Activated CD4-positive, CD25-positive, alpha-beta regulatory T cell (primary cell): ENCODE results near the gene PGAM2.
A peak's percentile ranks its signal among the peaks of the same experiment; 100 is the strongest.
"Not testable (repeated sequence)": the region's sequence is repeated elsewhere in the genome, so short reads cannot be mapped to it uniquely, and the experiment has no call there.

Experiments
- DNase-seq, 4 experiments: peaks; one replicate each; lab custom pipeline; 2025; lab: John Stamatoyannopoulos, UW

Gene PGAM2

DNA sequence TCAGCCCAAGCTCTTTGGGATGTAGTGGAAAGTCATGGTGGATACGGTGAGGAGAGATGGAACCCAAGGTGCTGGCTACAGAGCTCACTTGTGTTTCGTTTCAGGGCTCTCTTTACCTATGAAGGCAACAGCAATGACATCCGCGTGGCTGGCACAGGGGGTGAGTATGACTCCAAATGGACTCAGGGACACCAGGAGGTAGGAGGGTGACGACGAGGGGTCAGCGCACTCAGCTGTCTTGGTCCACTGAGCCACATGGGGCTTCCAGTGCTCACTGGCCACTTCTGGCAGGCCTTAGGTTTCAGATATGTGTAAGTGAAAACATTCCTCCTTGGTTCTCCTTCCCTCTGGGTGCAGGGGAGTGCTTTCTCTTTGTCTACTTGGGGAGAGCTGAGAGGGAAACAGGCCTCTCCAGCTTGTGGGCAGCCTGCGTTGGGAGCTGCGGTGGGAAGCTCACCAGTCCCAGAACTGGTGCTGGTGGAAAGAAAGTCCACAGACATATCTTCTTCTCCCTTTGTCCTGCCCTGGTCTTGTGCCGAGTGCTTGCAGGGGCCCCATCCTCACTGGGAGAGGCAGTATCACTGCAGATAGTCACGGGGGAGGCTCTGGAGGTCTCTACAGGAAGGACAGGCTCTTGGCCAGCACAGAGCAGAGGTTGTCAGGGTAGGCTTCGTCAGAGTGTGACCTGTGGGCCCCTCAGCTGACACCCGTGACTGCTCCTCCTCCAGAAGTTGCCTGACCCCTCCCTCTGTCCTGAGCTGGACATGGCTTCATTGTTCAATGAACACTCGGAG is 15.0 kb downstream of the PGAM2 start:
- DNase-seq, result no peak

DNA sequence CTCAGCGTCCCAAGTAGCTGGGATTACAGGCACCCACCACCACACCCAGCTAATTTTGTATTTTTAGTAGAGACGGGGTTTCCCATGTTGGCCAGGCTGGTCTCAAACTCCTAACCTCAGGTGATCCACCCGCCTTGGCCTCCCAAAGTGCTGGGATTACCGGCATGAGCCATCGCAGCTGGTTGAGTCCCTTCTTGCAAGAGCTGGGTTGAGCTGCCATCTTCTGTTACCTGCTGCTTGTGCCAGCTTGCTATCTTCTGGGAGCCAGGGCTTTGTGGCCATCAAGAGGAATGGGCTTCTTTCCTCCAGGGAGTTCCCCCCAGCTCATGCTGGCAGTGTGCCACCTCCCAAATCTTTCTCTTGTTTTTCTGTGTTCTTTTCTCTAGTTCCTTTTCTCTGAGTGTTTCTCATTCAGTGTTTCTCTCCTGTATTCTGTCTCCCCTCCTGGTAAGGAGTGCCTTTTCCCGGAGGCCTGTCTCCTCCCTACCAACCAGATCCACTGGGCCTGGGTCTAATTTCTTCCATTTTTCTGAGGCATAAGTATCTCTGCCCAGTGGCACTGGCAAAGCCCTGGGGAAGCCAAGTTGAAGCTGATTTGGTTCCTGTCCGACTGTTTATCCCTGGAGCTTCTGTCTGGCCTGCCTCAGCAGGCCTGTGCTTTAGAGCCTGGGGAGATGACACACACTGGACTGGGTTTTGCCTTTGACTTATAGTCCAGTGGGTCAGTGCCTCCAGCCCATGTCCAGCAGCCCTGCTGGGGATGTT is 17.2 kb downstream of the PGAM2 start:
- no peak for DNase-seq

DNA sequence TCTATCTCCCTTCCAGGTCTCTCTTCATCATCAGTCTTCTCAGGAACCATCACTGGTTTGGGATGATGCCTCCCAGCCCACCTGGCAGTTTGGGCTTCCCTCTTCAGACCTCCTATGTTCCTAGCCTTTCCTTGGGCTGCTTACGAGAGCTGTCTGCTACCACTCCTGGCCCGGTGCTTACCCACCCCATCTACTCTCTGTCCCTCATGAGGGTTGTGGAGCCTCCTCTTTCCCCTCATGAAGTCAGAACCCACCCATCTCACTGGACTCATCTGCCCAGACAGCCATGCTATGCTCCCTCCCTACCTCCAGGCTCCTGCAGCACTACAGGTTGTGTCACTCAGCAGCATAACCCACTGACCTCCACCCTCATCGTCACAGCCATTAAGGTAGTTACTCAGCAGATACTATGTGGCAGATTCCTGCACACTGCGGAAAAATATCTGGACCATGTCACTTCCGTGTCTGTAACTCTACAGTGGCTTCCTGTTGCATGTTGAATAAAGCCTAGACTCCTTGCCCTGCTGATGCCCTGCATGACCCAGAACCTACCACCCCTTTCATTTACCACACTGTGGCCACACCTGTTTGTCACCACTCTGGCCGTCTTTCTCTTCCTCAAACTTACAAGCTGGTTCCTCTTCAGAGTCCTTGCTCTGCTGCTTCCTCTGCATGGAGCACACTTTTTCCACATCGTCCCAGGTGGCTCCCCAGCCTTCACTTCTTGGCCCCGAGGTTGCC is 18.9 kb downstream of the PGAM2 start:
- DNase-seq, result no peak

- no peak for DNase-seq
These were observed 19.9 kb downstream of the PGAM2 start for GRCh38 chr7:44045226-44046014.

- DNase-seq, result peak; percentile 86 to 93 (median 88)
These were observed 20.8 kb downstream of the PGAM2 start, which contains the start of gene DBNL for GRCh38 chr7:44044315-44045225. Gene DBNL, plus strand, starts transcription at chr7:44044702. Its CDS starts 36 bp downstream, at chr7:44044738.

DNA sequence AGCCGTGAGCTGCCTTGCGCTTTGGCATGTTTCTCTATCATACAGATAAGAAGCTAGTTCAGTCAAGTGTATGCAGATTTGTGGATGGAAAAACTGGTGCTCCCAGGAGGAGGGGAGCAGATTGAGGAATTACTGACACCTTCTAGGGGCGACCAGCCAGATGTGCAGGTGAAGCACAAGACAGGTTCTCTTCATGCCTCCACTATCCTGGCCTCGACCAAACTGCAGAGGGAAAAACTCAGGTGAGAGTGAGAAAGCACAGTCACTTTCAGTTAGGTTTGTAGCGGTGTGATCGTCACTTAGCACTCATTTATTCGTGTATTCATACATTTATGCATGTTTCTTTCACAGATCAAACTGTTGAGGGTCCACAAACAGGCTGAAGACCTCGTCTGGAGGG is 21.5 kb downstream of the PGAM2 start:
- DNase-seq, result no peak

DNA sequence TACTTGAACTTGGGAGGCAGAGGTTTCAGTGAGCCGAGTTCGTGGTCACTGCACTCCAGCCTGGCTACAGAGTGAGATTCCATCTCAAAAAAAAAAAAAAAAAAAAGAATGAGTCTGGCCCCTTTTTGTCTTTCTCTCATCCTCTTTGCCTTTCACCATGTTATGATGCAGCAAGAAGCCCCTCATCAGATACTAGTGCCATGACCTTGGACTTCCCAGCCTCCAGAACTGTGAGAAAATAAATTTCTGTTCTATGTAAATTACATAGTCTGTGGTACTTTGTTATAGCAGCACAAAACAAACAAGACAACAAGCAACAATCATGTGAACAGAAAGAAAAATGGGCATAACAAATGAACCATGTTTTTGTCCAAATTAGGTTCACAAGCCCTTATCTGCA is 23.1 kb downstream of the PGAM2 start:
- no peak for DNase-seq

GRCh38 chr7:44040493-44040891 is 24.9 kb downstream of the PGAM2 start:
- peak in 3 of 4 experiments; percentile 22 to 50 (median 44) for DNase-seq

- DNase-seq, result not testable (repeated sequence)
These were observed 25.4 kb downstream of the PGAM2 start for GRCh38 chr7:44039800-44040492.

- DNase-seq, result peak; percentile 41 to 73 (median 44)
These were observed 26.3 kb downstream of the PGAM2 start for GRCh38 chr7:44038961-44039558.

- not testable (repeated sequence) for DNase-seq
These were observed 26.8 kb downstream of the PGAM2 start for GRCh38 chr7:44038553-44038952.

DNA sequence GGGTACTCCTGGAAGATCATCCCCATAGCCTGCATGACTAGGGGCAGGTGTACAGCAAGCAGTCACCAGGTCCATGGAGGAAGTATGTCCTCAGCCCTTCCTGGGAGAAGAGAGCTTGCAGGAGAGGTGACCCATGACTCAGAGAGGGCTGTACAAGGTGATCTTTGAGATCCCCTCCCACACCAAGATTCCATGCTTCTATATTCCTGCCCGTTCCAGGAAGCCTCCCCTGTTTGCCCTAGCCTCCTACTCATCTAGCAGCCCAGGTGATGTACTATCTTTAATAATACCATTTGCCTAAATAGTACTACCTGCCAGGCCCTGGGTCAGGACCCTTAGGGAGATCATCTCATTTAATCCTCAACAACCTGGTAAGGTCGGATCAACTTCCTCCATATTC is 27.4 kb downstream of the PGAM2 start:
- not testable (repeated sequence) for DNase-seq

DNA sequence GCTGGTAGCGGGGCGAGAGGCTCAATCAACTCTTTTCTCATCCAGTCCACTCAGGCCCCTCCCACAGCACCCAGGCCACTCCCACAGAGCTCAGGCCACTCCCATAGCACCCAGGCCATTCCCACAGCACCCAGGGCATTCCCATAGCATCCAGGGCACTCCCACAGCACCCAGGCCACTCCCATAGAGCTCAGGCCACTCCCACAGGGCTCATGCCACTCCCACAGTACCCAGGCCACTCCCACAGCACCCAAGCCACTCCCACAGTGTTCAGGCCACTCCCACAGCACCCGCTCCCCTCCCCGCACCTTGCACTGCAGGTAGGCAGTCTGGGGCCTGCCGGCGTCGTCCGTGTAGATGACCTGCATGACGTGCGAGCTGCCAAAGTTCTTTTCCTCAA is 29.0 kb downstream of the PGAM2 start:
- DNase-seq, result peak in 1 of 4 experiments; percentile 22

DNA sequence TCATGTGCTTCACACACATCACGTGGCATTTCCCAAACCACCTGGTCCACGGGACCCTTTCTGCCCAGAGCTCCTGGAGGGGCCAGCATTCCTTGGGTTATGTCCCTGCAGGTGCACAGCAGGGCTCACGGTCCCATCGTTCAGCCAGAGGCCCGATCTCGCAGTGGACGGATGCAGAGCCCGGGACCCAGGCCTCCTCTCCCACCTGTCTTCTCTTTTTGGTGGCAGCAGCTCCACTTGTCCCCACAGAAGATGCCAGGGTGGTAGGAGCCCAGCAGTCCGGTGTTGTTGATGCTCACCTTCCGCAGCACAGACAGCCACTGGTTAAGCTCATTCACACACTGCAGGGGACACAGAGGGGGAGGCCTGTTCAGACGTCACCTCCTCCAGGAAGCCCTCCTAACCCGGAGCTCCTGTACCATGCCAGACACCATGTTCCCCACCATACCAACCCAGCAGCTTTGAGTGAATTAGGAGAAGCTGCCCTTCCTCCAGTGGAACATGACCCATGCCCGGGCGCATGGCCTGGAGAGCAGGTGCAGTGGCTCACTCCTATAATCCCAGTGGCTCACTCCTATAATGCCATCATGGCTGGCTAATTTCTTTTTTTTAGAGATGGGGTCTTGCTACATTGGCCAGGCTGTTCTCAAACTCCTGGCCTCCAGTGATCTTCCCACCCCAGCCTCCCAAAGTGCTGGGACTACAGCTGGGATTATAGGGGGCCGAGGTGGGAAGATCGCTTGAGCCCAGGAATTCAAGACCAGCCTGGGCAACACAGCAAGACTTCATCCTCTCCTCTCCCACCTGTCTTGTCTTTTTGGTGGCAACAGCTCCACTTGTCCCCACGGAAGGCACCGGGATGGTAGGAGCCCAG is 31.2 kb downstream of the PGAM2 start:
- DNase-seq, result not testable (repeated sequence)

GRCh38 chr7:44032031-44032430 is 33.3 kb downstream of the PGAM2 start:
- not testable (repeated sequence) for DNase-seq

DNA sequence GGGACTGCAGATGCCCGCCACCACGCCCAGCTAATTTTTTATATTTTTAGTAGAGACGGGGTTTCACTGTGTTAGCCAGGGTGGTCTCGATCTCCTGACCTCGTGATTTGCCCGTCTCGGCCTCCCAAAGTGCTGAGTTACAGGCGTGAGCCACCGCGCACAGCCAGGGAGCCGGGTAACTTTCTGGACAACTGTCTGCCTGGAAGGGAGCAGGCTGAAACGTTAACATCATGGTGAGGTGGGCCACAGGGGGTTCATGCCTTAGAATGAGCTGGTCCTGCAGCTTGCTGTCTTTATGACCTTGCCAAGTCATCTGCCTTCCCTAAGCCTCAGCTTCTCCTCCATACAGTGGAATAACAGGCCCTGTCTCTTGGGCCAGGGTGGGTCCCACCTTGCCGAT is 34.0 kb downstream of the PGAM2 start:
- not testable (repeated sequence) for DNase-seq

DNA sequence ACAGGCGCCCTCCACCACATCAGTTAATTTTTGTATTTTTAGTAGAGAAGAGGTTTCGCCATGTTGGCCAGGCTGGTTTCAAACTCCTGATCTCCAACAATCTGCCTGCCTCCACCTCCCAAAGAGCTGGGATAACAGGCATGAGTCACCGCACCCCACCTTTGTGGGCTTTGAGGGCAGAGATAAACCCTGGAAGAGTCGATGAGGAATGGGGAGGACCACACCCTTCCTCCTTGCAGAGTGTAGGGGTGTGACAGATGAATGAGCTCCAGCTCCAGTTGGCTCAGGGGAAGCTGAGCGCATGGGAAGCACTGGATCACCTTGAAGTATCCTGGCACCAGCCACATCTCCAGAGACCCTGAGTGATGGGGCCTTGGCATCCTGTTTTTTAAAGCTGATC is 35.3 kb downstream of the PGAM2 start:
- DNase-seq, result not testable (repeated sequence)

DNA sequence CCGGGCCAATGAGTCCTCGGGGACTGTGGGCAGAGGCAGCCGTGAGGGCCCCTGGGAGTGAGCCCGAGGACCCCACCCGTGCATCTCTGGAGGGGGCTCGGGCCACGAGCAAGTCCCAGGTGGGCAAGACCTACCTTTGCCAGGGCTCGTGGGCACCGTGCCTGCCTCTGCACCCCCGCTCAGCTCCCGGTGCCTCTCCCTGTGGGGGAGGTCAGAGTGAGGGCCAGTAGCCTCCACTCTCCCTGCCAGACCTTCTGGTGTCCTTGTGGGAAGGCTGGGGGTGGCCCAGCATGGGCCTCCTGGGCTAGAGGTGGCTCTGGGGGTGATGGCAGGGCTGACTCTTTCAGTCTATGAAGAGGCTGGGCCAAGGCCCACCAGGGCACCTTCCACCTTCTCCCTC is 35.9 kb downstream of the PGAM2 start:
- not testable (repeated sequence) for DNase-seq
